OCI-LY1 (cell line): ENCODE data around the gene INSR.
A peak's percentile ranks its signal among the peaks of the same experiment; 100 is the strongest.
"Not testable (repeated sequence)": the region's sequence is repeated elsewhere in the genome, so short reads cannot be mapped to it uniquely, and the experiment has no call there.

ENCODE experiments used
- H2AFZ ChIP-seq: fragments of 200-600 bp; sonication (generic), shearing (Covaris generic); 2 replicates; pipeline ENCODE4 v1.6.0; 2014; ENCODE audit warnings: antibody characterized with exemption, mild to moderate bottlenecking, low read length
- H3F3A ChIP-seq: fragments of 200-600 bp; sonication (generic), shearing (Covaris generic); 2 replicates; pipeline ENCODE4 v1.6.0; 2014; ENCODE audit warnings: mild to moderate bottlenecking, antibody characterized with exemption, low read length, moderate library complexity; ENCODE audit not compliant: insufficient read depth
- H3K27ac ChIP-seq: fragments of 200-600 bp; sonication (generic); 2 replicates; pipeline ENCODE4 v1.5.1; 2014; ENCODE audit warnings: low read length, mixed run types, mild to moderate bottlenecking, low read depth; ENCODE audit not compliant: poor library complexity, severe bottlenecking
- H3K27me3 ChIP-seq: fragments of 200-600 bp; sonication (generic); 2 replicates; pipeline ENCODE4 v1.6.0; 2014; ENCODE audit warnings: antibody characterized with exemption, mild to moderate bottlenecking, low read length, moderate library complexity; ENCODE audit not compliant: insufficient read depth
- H3K36me3 ChIP-seq: fragments of 200-600 bp; sonication (generic); 2 replicates; pipeline ENCODE4 v1.6.1; 2014; ENCODE audit warnings: mild to moderate bottlenecking, antibody characterized with exemption, low read length, moderate library complexity, mixed read lengths; ENCODE audit not compliant: insufficient read depth
- H3K4me1 ChIP-seq: fragments of 200-600 bp; sonication (generic); 2 replicates; pipeline ENCODE4 v1.5.1; 2014; ENCODE audit warnings: mild to moderate bottlenecking, low read length, moderate library complexity; ENCODE audit not compliant: insufficient read depth, severe bottlenecking
- H3K4me2 ChIP-seq: fragments of 200-600 bp; sonication (generic), shearing (Covaris generic); 2 replicates; pipeline ENCODE4 v1.6.1; 2014; ENCODE audit warnings: low read length
- H3K4me3 ChIP-seq: fragments of 200-600 bp; sonication (generic); 2 replicates; pipeline ENCODE4 v1.5.1; 2014; ENCODE audit warnings: low read length, low read depth, mild to moderate bottlenecking, mixed read lengths; ENCODE audit not compliant: poor library complexity, severe bottlenecking
- H3K79me2 ChIP-seq: fragments of 200-600 bp; shearing (Covaris generic); 2 replicates; pipeline ENCODE4 v1.6.1; 2016; ENCODE audit warnings: mixed run types, low read length, mixed read lengths; ENCODE audit not compliant: insufficient read depth
- H3K9ac ChIP-seq: fragments of 200-600 bp; sonication (generic), shearing (Covaris generic); 2 replicates; pipeline ENCODE4 v1.6.1; 2014; ENCODE audit warnings: mild to moderate bottlenecking, low read length, mixed read lengths
- H3K9me2 ChIP-seq: fragments of 200-600 bp; sonication (generic), shearing (Covaris generic); 2 replicates; pipeline ENCODE4 v1.6.1; 2014; ENCODE audit warnings: low read depth, mild to moderate bottlenecking, low read length, mixed read lengths
- H3K9me3 ChIP-seq: fragments of 200-600 bp; shearing (Covaris generic); 2 replicates; pipeline ENCODE4 v1.6.1; 2014; ENCODE audit warnings: low read length, mixed read lengths
- H4K20me1 ChIP-seq: fragments of 200-600 bp; sonication (generic), shearing (Covaris generic); 2 replicates; pipeline ENCODE4 v1.6.0; 2016; ENCODE audit warnings: mild to moderate bottlenecking, low read length; ENCODE audit not compliant: insufficient read depth
- CTCF ChIP-seq: fragments of 200-600 bp; sonication (generic), shearing (Covaris generic); IDR thresholded peaks from 2 replicates; pipeline ENCODE4 v1.5.1; 2017; ENCODE audit warnings: mild to moderate bottlenecking, antibody characterized with exemption, low read length, moderate library complexity, mixed read lengths
- EZH2 ChIP-seq: fragments of 200-600 bp; sonication (generic), shearing (Covaris generic); IDR thresholded peaks from 2 replicates; pipeline ENCODE4 v1.8.0; 2017; ENCODE audit warnings: borderline replicate concordance, mixed run types, mild to moderate bottlenecking, antibody characterized with exemption, low read length, moderate library complexity, mixed read lengths

Gene INSR

GRCh38 chr19:7068599-7068998 is 225.6 kb downstream of the INSR start:
- no peak overlapping the region for H3K9ac ChIP-seq
- no peaks in the 10 kb centered on the region for H3K27me3 ChIP-seq
- no peak overlapping the region for H3K27ac ChIP-seq
- H3K4me2 ChIP-seq, result peak overlapping the region; percentile 26
- H3K4me3 ChIP-seq, result peak overlapping the region; percentile 33
- peaks cover 24% of the 10 kb centered on the region for H3K36me3 ChIP-seq
- H4K20me1 ChIP-seq, result no peaks in the 10 kb centered on the region
- peak overlapping the region; percentile 56 for H2AFZ ChIP-seq
- H3K9me2 ChIP-seq, result no peaks in the 10 kb centered on the region
- H3F3A ChIP-seq, result no peaks in the 10 kb centered on the region
- H3K79me2 ChIP-seq, result peaks cover 11% of the 10 kb centered on the region
- TF ChIP-seq CTCF (no peak), EZH2 (no peak)
- no peaks in the 10 kb centered on the region for H3K9me3 ChIP-seq
- H3K4me1 ChIP-seq, result peaks cover 12% of the 10 kb centered on the region

- no peak overlapping the region for H3K9ac ChIP-seq
- peaks cover 11% of the 10 kb centered on the region for H3K79me2 ChIP-seq
- H3K4me3 ChIP-seq, result no peak overlapping the region
- no peak overlapping the region for H3K27ac ChIP-seq
- H3K36me3 ChIP-seq, result peaks cover 16% of the 10 kb centered on the region
- no peaks in the 10 kb centered on the region for H4K20me1 ChIP-seq
- H3K9me2 ChIP-seq, result no peaks in the 10 kb centered on the region
- TF ChIP-seq CTCF (no peak), EZH2 (no peak)
- H3K4me1 ChIP-seq, result peaks cover 12% of the 10 kb centered on the region
- no peaks in the 10 kb centered on the region for H3F3A ChIP-seq
- no peaks in the 10 kb centered on the region for H3K9me3 ChIP-seq
- no peak overlapping the region for H3K4me2 ChIP-seq
- H3K27me3 ChIP-seq, result no peaks in the 10 kb centered on the region
- H2AFZ ChIP-seq, result no peak overlapping the region
These were observed 226.5 kb downstream of the INSR start for GRCh38 chr19:7067716-7068115.

DNA sequence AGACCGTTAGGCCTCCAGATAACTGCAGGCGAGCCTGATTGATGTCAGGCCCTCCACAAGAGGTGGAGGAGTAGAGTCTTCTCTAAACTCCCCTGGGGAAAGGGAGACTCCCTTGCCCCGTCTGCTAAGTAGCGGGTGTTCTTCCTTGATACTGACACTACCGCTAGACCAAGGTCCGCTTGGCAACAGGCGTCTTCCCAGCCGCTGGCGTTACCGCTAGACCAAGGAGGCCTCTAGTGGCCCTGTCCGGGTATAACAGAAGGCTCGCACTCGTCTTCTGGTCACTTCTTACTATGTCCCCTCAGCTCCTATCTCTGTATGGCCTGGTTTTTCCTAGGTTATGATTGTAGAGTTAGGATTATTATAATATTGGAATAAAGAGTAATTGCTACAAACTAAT is 227.1 kb downstream of the INSR start:
- not testable (repeated sequence) for H3K36me3 ChIP-seq, H3K27ac ChIP-seq, H3K9ac ChIP-seq, H3F3A ChIP-seq, H3K9me3 ChIP-seq, H3K27me3 ChIP-seq, H4K20me1 ChIP-seq, H2AFZ ChIP-seq, H3K9me2 ChIP-seq, H3K4me2 ChIP-seq, H3K4me3 ChIP-seq
- H3K79me2 ChIP-seq, result peaks cover 11% of the 10 kb centered on the region
- peak; percentile 25 for TF ChIP-seq CTCF
- H3K4me1 ChIP-seq, result peaks cover 12% of the 10 kb centered on the region
